HG03432 (cell line): ENCODE results near the gene KIRREL3.
A peak's percentile ranks its signal among the peaks of the same experiment; 100 is the strongest.

Experiments
- ATAC-seq: cut with Tn5 transposase; IDR thresholded peaks from one replicate; pipeline ENCODE4 v1.9.1; 2021; ENCODE audit warnings: mild to moderate bottlenecking, moderate library complexity; ENCODE audit not compliant: unreplicated experiment

The KIRREL3 gene

GRCh38 chr11:126477535-126478305 lies 522.9 kb downstream of the KIRREL3 start:
- peak; percentile 32 for ATAC-seq

GRCh38 chr11:126476977-126477376 lies 523.6 kb downstream of the KIRREL3 start:
- ATAC-seq, result no peak

- ATAC-seq, result no peak
Measured at GRCh38 chr11:126476266-126476924, 524.2 kb downstream of the KIRREL3 start.

GRCh38 chr11:126475014-126475991 lies 525.3 kb downstream of the KIRREL3 start:
- no peak for ATAC-seq

- ATAC-seq, result no peak
Measured at GRCh38 chr11:126474220-126474619, 526.4 kb downstream of the KIRREL3 start.

- ATAC-seq, result no peak
Measured at GRCh38 chr11:126473269-126473668, 527.3 kb downstream of the KIRREL3 start.

GRCh38 chr11:126469311-126469710 lies 531.3 kb downstream of the KIRREL3 start:
- no peak for ATAC-seq

- ATAC-seq, result no peak
Measured at GRCh38 chr11:126468102-126468521, 532.5 kb downstream of the KIRREL3 start.

- no peak for ATAC-seq
Measured at GRCh38 chr11:126467471-126467870, 533.1 kb downstream of the KIRREL3 start.

- ATAC-seq, result no peak
Measured at GRCh38 chr11:126467046-126467370, 533.6 kb downstream of the KIRREL3 start.

- no peak for ATAC-seq
Measured at GRCh38 chr11:126466236-126467045, 534.1 kb downstream of the KIRREL3 start.

GRCh38 chr11:126465573-126466188 lies 534.9 kb downstream of the KIRREL3 start:
- ATAC-seq, result peak; percentile 85

GRCh38 chr11:126464796-126465195 lies 535.8 kb downstream of the KIRREL3 start:
- no peak for ATAC-seq

- no peak for ATAC-seq
Measured at GRCh38 chr11:126462422-126462821, 538.1 kb downstream of the KIRREL3 start.

- ATAC-seq, result no peak
Measured at GRCh38 chr11:126461996-126462395, 538.6 kb downstream of the KIRREL3 start.

- ATAC-seq, result no peak
Measured at GRCh38 chr11:126461096-126461440, 539.5 kb downstream of the KIRREL3 start.

GRCh38 chr11:126460417-126461095 lies 540.0 kb downstream of the KIRREL3 start:
- ATAC-seq, result no peak

- no peak for ATAC-seq
Measured at GRCh38 chr11:126459691-126460281, 540.8 kb downstream of the KIRREL3 start.

- no peak for ATAC-seq
Measured at GRCh38 chr11:126457817-126458216, 542.8 kb downstream of the KIRREL3 start.
